SK-N-SH (cell line): Measurements from ENCODE around the gene QKI.

ENCODE experiments used
- CTCF ChIP-seq: fragments of 200-600 bp; sonication (generic); IDR thresholded peaks from 2 replicates; pipeline ENCODE4 v1.6.1; 2017; ENCODE audit warnings: antibody characterized with exemption, mild to moderate bottlenecking, moderate library complexity
- EP300 ChIP-seq, 2 experiments: IDR thresholded peaks; 2 replicates each; pipeline versions ENCODE4 v1.4.0 to v1.6.1; 2012; ENCODE audit warnings: borderline replicate concordance in 1 of 2, low read depth in 1 of 2, low read length in 1 of 2
- FOXM1 ChIP-seq: IDR thresholded peaks from 2 replicates; pipeline ENCODE4 v1.4.0; 2012; ENCODE audit warnings: low read depth, mild to moderate bottlenecking
- GATA2 ChIP-seq: sonication (generic); formaldehyde crosslinking; IDR thresholded peaks from 2 replicates; pipeline ENCODE4 v1.5.0; 2020; ENCODE audit warnings: mild to moderate bottlenecking, missing genetic modification reagents
- MAX ChIP-seq: IDR thresholded peaks from 2 replicates; pipeline ENCODE4 v1.4.0; 2012; ENCODE audit warnings: low read depth
- RXRA ChIP-seq: IDR thresholded peaks from 2 replicates; pipeline ENCODE4 v1.4.0; 2012; ENCODE audit warnings: low read depth, mild to moderate bottlenecking, borderline replicate concordance
- TF ChIP-seq, protein P1 (sequence below): IDR thresholded peaks from 2 replicates; pipeline ENCODE4 v1.6.1; 2012; ENCODE audit warnings: mild to moderate bottlenecking, low read depth, low read length, moderate library complexity
- TF ChIP-seq, protein P2 (sequence below): fragments of 150-350 bp; IDR thresholded peaks from 2 replicates; pipeline ENCODE4 v1.6.1; 2017; ENCODE audit warnings: antibody characterized with exemption, low read length, low read depth, borderline replicate concordance

DNA sequence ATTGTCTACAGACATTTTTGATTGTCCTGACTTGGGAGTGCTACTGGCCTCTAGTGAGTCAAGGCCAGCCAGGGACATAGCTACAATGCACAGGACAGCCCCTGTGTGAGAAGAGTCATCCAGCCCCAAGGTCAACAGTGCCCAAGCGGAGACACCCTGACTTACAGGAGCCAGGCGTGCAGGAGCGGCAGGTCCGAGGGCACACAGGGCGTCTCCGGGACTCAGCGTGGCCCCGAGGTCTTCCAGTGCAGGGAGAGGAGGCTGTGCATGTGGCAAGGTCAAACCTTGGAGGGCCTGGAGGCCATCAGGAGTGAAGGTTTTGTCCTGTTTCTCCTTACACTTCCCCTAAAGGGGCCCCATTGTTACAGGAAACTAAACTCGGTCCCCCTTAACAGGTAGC, 41.3 kb upstream of the QKI start:
- TF ChIP-seq FOXM1, result no peak
- TF ChIP-seq, protein P1, sequence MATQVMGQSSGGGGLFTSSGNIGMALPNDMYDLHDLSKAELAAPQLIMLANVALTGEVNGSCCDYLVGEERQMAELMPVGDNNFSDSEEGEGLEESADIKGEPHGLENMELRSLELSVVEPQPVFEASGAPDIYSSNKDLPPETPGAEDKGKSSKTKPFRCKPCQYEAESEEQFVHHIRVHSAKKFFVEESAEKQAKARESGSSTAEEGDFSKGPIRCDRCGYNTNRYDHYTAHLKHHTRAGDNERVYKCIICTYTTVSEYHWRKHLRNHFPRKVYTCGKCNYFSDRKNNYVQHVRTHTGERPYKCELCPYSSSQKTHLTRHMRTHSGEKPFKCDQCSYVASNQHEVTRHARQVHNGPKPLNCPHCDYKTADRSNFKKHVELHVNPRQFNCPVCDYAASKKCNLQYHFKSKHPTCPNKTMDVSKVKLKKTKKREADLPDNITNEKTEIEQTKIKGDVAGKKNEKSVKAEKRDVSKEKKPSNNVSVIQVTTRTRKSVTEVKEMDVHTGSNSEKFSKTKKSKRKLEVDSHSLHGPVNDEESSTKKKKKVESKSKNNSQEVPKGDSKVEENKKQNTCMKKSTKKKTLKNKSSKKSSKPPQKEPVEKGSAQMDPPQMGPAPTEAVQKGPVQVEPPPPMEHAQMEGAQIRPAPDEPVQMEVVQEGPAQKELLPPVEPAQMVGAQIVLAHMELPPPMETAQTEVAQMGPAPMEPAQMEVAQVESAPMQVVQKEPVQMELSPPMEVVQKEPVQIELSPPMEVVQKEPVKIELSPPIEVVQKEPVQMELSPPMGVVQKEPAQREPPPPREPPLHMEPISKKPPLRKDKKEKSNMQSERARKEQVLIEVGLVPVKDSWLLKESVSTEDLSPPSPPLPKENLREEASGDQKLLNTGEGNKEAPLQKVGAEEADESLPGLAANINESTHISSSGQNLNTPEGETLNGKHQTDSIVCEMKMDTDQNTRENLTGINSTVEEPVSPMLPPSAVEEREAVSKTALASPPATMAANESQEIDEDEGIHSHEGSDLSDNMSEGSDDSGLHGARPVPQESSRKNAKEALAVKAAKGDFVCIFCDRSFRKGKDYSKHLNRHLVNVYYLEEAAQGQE, result no peak
- TF ChIP-seq EP300 (IDR thresholded peaks at IDR 0.05; ENCODE audit: borderline replicate concordance in 1 of 2, low read depth in 1 of 2, low read length in 1 of 2), result no peak
- TF ChIP-seq CTCF, result no peak
- TF ChIP-seq, protein P2, sequence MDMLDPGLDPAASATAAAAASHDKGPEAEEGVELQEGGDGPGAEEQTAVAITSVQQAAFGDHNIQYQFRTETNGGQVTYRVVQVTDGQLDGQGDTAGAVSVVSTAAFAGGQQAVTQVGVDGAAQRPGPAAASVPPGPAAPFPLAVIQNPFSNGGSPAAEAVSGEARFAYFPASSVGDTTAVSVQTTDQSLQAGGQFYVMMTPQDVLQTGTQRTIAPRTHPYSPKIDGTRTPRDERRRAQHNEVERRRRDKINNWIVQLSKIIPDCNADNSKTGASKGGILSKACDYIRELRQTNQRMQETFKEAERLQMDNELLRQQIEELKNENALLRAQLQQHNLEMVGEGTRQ, result no peak
- no peak for TF ChIP-seq RXRA
- TF ChIP-seq MAX, result no peak
- no peak for TF ChIP-seq GATA2 (CRISPR knock-in tag)
